HG03045 (cell line): ENCODE data around the gene PLXNB3.

Experiments
- ATAC-seq: cut with Tn5 transposase; IDR thresholded peaks from one replicate; pipeline ENCODE4 v1.9.1; 2021; ENCODE audit warnings: mild to moderate bottlenecking, moderate library complexity; ENCODE audit not compliant: unreplicated experiment

The PLXNB3 gene

GRCh38 chrX:153750127-153750774, 13.8 kb upstream of the PLXNB3 start:
- ATAC-seq, result no peak

GRCh38 chrX:153755136-153755535, 8.9 kb upstream of the PLXNB3 start:
- no peak for ATAC-seq

GRCh38 chrX:153761863-153762262, 2.2 kb upstream of the PLXNB3 start:
- ATAC-seq, result no peak

GRCh38 chrX:153762626-153763173, 1.3 kb upstream of the PLXNB3 start:
- ATAC-seq, result no peak

- ATAC-seq, result no peak
Measured at GRCh38 chrX:153763298-153763932, 634 bp upstream of the PLXNB3 start.

- no peak for ATAC-seq
Measured at GRCh38 chrX:153764786-153765137, 713 bp downstream of the PLXNB3 start.

- ATAC-seq, result no peak
Measured at GRCh38 chrX:153765138-153766079, 1.4 kb downstream of the PLXNB3 start.

- ATAC-seq, result no peak
Measured at GRCh38 chrX:153766098-153766817, 2.2 kb downstream of the PLXNB3 start.

GRCh38 chrX:153766871-153767673, 3.0 kb downstream of the PLXNB3 start:
- ATAC-seq, result no peak

GRCh38 chrX:153767674-153768055, 3.6 kb downstream of the PLXNB3 start:
- no peak for ATAC-seq

- ATAC-seq, result no peak
Measured at GRCh38 chrX:153768311-153769157, 4.5 kb downstream of the PLXNB3 start.

GRCh38 chrX:153769158-153769864, 5.3 kb downstream of the PLXNB3 start:
- no peak for ATAC-seq

- no peak for ATAC-seq
Measured at GRCh38 chrX:153769865-153770600, 6.0 kb downstream of the PLXNB3 start.

GRCh38 chrX:153770601-153771414, 6.8 kb downstream of the PLXNB3 start:
- ATAC-seq, result no peak

GRCh38 chrX:153771415-153772315, 7.6 kb downstream of the PLXNB3 start:
- ATAC-seq, result no peak
